Measurements from ENCODE around the gene UCHL3. TPM values are rescaled to one million over a fixed set of nuclear protein-coding genes. Genes with fewer than 3 reads are reported as not detected.

The UCHL3 gene
- total and polyA plus RNA-seq, 2 of the 8 experiments (the other 6 are each of a cell fraction or from before 2014, with no cell fraction given): 33.0 to 61.1 TPM

DNA sequence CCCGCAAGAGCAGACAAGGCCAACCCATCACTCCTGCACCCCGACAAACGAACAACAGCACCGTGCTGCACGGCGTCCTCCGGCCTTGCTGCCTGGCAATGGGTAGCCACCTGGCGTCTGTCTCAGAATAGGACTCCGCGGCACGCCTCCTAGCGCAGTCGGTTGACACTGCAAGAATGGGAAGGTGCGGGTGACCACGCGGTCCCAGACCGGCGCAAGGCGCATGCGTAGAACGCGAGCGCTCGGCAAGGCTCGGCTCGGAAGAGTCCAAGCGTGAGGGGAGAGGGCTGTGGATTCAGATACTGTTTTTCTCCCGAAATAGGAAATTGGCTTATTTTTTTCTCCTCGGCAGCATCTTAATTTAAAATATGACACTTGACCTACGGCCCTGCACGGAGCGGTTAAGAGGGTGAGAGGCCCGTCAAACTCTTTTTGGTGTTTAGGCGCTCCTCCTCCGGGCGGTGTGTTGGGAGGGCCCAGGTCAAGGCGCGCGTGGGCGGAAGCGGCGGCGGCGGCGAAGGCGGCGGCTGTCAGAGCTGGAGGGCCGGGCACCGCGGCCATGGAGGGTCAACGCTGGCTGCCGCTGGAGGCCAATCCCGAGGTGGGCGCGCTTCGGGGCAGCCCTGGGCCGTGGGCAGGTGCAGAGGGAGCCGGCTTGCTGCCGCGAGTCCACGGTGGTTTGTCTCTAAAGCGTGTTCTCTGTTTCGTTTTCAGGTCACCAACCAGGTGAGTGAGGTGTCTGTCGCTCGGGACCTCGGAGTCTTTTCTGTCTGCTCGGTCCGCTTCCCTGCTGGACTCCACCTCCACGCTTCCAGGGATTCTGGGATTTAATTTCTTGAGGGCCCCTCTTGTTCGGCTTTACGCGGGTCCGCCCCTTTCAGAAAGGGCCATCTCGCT lies at the start of gene UCHL3 (continued):
- no peak for TF ChIP-seq NANOG (IDR thresholded peaks at IDR 0.05; ENCODE audit: insufficient read depth, low read depth, low read length, poor library complexity, severe bottlenecking)
- TF ChIP-seq TCF12 (IDR thresholded peaks at IDR 0.05; ENCODE audit: low read depth, low read length): peak; percentile 81; the same call in 1 of the 2 replicates
- TF ChIP-seq ASH2L (IDR thresholded peaks at IDR 0.05; ENCODE audit: low read length): peak; percentile 85
- peak in 1 of 2 experiments; percentile 46; a peak in 2 of 3 replicates for TF ChIP-seq POLR2A (IDR thresholded peaks at IDR 0.05; ENCODE audit: control extremely low read depth in 1 of 2, low read depth in 2 of 2, low read length in 2 of 2)
- TF ChIP-seq BRCA1 (IDR thresholded peaks at IDR 0.05; ENCODE audit: low read depth, low read length): 0 out of 2 replicates have a peak, but pooled peaks have one; percentile 47
- 0 out of 2 replicates have a peak, but pooled peaks have one; percentile 17 for TF ChIP-seq FOSL1 (IDR thresholded peaks at IDR 0.05; ENCODE audit: insufficient read depth, low read depth, low read length)
- TF ChIP-seq NRF1 (IDR thresholded peaks at IDR 0.05; ENCODE audit: low read depth, low read length): peak; percentile 65
- TF ChIP-seq, protein P1, sequence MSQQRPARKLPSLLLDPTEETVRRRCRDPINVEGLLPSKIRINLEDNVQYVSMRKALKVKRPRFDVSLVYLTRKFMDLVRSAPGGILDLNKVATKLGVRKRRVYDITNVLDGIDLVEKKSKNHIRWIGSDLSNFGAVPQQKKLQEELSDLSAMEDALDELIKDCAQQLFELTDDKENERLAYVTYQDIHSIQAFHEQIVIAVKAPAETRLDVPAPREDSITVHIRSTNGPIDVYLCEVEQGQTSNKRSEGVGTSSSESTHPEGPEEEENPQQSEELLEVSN (IDR thresholded peaks at IDR 0.05): peak; percentile 80
- TF ChIP-seq, protein P2, sequence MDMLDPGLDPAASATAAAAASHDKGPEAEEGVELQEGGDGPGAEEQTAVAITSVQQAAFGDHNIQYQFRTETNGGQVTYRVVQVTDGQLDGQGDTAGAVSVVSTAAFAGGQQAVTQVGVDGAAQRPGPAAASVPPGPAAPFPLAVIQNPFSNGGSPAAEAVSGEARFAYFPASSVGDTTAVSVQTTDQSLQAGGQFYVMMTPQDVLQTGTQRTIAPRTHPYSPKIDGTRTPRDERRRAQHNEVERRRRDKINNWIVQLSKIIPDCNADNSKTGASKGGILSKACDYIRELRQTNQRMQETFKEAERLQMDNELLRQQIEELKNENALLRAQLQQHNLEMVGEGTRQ (IDR thresholded peaks at IDR 0.05; ENCODE audit: low read length): 0 out of 2 replicates have a peak, but pooled peaks have one; percentile 35
- TF ChIP-seq EP300 (IDR thresholded peaks at IDR 0.05; ENCODE audit: borderline replicate concordance in 1 of 2, low read depth in 2 of 2, low read length in 2 of 2): peak in 1 of 2 experiments; percentile 98; a peak in 2 of 3 replicates
- peak; percentile 37; the same call in 1 of the 2 replicates for TF ChIP-seq CREB1 (IDR thresholded peaks at IDR 0.05)
- TF ChIP-seq PHF8 (conservative IDR thresholded peaks at IDR 0.05; ENCODE audit: low read depth, low read length): peak; percentile 56; the same call in 1 of the 2 replicates
- TF ChIP-seq TAF1 (IDR thresholded peaks at IDR 0.05; ENCODE audit: low read depth, low read length): peak; percentile 51; the same call in 1 of the 2 replicates
- TF ChIP-seq SIX5 (IDR thresholded peaks at IDR 0.05; ENCODE audit: low read depth, low read length): peak; percentile 27; the same call in 1 of the 2 replicates
- no peak for TF ChIP-seq HDAC6 (IDR thresholded peaks at IDR 0.05; ENCODE audit: low read depth, low read length)
- no peak for TF ChIP-seq SUZ12 (IDR thresholded peaks at IDR 0.05; ENCODE audit: low read length)
- TF ChIP-seq JUN (IDR thresholded peaks at IDR 0.05; ENCODE audit: low read depth, low read length): no peak
- no peak; the same call in 1 of the 2 replicates for TF ChIP-seq TEAD4 (IDR thresholded peaks at IDR 0.05; ENCODE audit: low read depth, low read length)
- peak; percentile 96 for TF ChIP-seq CHD1 (IDR thresholded peaks at IDR 0.05; ENCODE audit: low read depth, low read length)
- TF ChIP-seq EGR1 (IDR thresholded peaks at IDR 0.05; ENCODE audit: borderline replicate concordance, low read depth, low read length): peak; percentile 100
- peak; percentile 60; the same call in 1 of the 2 replicates for TF ChIP-seq TBP (IDR thresholded peaks at IDR 0.05; ENCODE audit: low read depth, low read length)

Measured in H1 (cell line).